ENCODE data around the gene PAX7. TPM values are rescaled to one million over a fixed set of nuclear protein-coding genes. Genes with fewer than 3 reads are reported as not detected.
A peak's percentile ranks its signal among the peaks of the same experiment; 100 is the strongest.

The PAX7 gene
- total RNA-seq, 1 experiment from 2014 or later = 0.15 TPM

DNA sequence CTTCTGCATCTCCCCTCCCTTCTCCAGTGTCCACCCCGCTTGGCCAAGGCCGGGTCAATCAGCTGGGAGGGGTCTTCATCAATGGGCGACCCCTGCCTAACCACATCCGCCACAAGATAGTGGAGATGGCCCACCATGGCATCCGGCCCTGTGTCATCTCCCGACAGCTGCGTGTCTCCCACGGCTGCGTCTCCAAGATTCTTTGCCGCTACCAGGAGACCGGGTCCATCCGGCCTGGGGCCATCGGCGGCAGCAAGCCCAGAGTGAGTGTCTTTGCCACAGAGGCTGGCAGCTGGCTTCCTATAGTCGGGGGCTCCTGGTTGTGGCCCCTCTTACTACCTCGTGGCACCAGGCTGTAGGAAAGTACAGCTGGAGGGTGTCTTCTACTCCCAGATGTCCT, 3.6 kb downstream of the PAX7 start:
- Histone ChIP-seq H2AFZ (ENCODE audit: low read length) (no peak overlapping the region), H3K4me1 (ENCODE audit: insufficient read depth, low read length) (0 out of 2 replicates have a peak, but pooled peaks cover 2% of the 10 kb centered on the region), H2BK120ac (ENCODE audit: low read depth, low read length, poor library complexity, severe bottlenecking) (no peak overlapping the region), H4K5ac (ENCODE audit: insufficient read length, low read depth, low read length) (no peak overlapping the region), H3K79me1 (ENCODE audit: insufficient read depth, low read depth, low read length, poor library complexity, severe bottlenecking) (no peaks in the 10 kb centered on the region), H3K27ac (ENCODE audit: insufficient read length, low read depth, low read length) (no peak overlapping the region), H4K8ac (replicated peaks; ENCODE audit: insufficient read length, low read depth, low read length) (no peak overlapping the region), H3K4me2 (ENCODE audit: insufficient read depth, insufficient read length, low read length) (no peak overlapping the region), H2BK15ac (ENCODE audit: low read depth, low read length) (no peak overlapping the region), H3K79me2 (ENCODE audit: insufficient read depth, low read length) (no peaks in the 10 kb centered on the region), H3K9me3 (ENCODE audit: control insufficient read depth, low read depth, low read length) (no peaks in the 10 kb centered on the region), H3K56ac (ENCODE audit: insufficient read length, low read depth, low read length) (no peak overlapping the region), H2AK5ac (ENCODE audit: insufficient read length, low read length) (no peak overlapping the region), H3K14ac (ENCODE audit: insufficient read depth, low read length) (no peak overlapping the region), H2BK12ac (ENCODE audit: insufficient read length, low read depth, low read length) (no peak overlapping the region), H3K18ac (ENCODE audit: insufficient read length, low read depth, low read length) (no peak overlapping the region), H4K20me1 (ENCODE audit: control insufficient read depth, insufficient read depth, insufficient read length) (peaks cover 3% of the 10 kb centered on the region), H3K23ac (ENCODE audit: insufficient read length, low read depth, low read length) (no peak overlapping the region), H3T11ph (ENCODE audit: low read length) (no peak overlapping the region), H2BK5ac (ENCODE audit: insufficient read length, low read length) (no peak overlapping the region), H3K9ac (ENCODE audit: extremely low read depth, insufficient read length, low read length) (no peak overlapping the region), H3K4ac (ENCODE audit: low read depth, low read length) (no peak overlapping the region), H2BK20ac (ENCODE audit: low read depth, low read length, poor library complexity, severe bottlenecking) (no peak overlapping the region), H3K27me3 (ENCODE audit: insufficient read depth, low read length) (peaks cover 89% of the 10 kb centered on the region), H3K23me2 (ENCODE audit: insufficient read length, low read depth, low read length, poor library complexity, severe bottlenecking) (peaks cover 24% of the 10 kb centered on the region), H4K91ac (ENCODE audit: insufficient read length, low read depth, low read length) (no peak overlapping the region)
- Mint-ChIP-seq H3K9me3 (peaks cover 3 to 14% of the 10 kb centered on the region in 2 experiments; a peak in 3 of 5 replicates), H3K27ac (no peak overlapping the region), H3K4me3 (peak overlapping the region in 1 of 2 experiments; percentile 66; a peak in 3 of 5 replicates), H3K27me3 (ENCODE audit: low read depth) (peaks cover 100% of the 10 kb centered on the region), H3K4me1 (peaks cover 49 to 78% of the 10 kb centered on the region in 2 experiments), H3K36me3 (ENCODE audit: insufficient read depth in 1 of 3, low read depth in 3 of 3) (no peaks in the 10 kb centered on the region; a peak in 1 of 7 replicates)
- no CpG with 5 or more reads among the region's 16 CpGs for WGBS (ENCODE audit: extremely low coverage, insufficient read length, low lambda C conversion rate)
- TF ChIP-seq, protein P1, sequence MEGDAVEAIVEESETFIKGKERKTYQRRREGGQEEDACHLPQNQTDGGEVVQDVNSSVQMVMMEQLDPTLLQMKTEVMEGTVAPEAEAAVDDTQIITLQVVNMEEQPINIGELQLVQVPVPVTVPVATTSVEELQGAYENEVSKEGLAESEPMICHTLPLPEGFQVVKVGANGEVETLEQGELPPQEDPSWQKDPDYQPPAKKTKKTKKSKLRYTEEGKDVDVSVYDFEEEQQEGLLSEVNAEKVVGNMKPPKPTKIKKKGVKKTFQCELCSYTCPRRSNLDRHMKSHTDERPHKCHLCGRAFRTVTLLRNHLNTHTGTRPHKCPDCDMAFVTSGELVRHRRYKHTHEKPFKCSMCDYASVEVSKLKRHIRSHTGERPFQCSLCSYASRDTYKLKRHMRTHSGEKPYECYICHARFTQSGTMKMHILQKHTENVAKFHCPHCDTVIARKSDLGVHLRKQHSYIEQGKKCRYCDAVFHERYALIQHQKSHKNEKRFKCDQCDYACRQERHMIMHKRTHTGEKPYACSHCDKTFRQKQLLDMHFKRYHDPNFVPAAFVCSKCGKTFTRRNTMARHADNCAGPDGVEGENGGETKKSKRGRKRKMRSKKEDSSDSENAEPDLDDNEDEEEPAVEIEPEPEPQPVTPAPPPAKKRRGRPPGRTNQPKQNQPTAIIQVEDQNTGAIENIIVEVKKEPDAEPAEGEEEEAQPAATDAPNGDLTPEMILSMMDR (conservative IDR thresholded peaks at IDR 0.05) = no peak
- no peak for DNase-seq

Measured in H9 (cell line).